T47D (cell line): Measurements from ENCODE around the gene EXOSC7.
"Not testable (repeated sequence)": the region's sequence is repeated elsewhere in the genome, so short reads cannot be mapped to it uniquely, and the experiment has no call there.

Source experiments
- DNase-seq, 2 experiments: peaks; one replicate each; pipeline versions ENCODE4 v3.0.0 to v3.0.0-alpha.2; 2011 to 2012; ENCODE audit warnings: low read depth in 1 of 2, low spot score in 1 of 2
- JUND ChIP-seq: IDR thresholded peaks from 2 replicates; pipeline ENCODE4 v1.6.1; 2012; ENCODE audit warnings: low read depth
- in situ Hi-C: cut with HindIII; loops from 2 replicates; pipeline ENCODE4 v1.10.0; 2016; ENCODE audit warnings: low sequenced_read_pairs, low pct_unique_long_range_greater_than_20kb

Gene EXOSC7

DNA sequence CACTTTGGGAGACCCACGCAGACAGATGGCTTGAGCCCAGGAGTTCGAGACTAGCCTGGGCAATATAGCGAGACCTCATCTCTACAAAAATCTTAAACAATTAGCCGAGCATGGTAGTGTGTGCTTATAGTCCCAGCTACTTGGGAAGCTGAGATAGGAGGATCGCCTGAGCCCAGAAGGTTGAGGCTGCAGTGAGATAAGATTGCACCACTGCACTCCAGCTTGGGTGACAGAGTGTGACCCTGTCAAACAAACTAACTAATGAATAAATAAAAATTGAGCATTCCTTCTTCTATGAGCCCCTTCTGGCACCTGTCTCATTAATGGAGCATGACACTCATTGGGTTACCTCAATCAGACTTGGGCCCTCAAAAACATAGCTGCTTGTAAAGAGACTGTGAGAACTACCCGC is 7.6 kb upstream of the EXOSC7 start:
- in situ Hi-C loops, result no loop called here
- no peak for TF ChIP-seq JUND
- no peak for DNase-seq

DNA sequence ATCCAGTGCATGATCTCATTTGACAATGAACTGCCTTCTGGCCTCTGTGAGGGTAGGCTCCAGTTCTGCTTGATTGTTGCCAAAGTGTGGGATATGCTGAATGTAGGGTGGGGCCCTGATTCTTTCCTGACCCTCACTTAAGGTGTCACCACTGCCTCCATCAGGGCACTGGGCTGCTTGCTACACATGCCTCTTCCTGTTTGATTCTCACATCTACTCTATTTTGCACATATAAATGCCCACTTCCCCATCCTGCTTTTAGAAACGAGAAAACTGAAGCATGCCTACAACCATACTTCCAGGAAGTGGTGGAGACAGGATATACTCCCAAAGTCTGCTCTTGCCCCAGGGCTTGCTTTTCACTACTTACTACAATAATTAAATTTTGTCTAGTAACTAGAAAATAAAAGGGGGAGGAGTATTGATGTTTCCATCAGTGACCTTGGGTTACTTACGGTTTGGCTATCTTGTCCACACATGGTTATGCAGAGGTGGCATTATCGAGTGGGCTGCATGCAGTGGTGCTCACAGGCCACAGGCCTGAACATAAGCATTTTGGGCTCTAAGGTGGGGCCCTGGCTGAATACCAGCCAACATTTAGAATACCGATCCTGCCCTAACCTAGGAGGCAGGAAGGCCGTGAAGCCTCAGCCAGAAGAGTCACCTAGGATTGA is 6.8 kb upstream of the EXOSC7 start:
- in situ Hi-C loops, result no loop called here
- DNase-seq, result no peak
- TF ChIP-seq JUND, result no peak

DNA sequence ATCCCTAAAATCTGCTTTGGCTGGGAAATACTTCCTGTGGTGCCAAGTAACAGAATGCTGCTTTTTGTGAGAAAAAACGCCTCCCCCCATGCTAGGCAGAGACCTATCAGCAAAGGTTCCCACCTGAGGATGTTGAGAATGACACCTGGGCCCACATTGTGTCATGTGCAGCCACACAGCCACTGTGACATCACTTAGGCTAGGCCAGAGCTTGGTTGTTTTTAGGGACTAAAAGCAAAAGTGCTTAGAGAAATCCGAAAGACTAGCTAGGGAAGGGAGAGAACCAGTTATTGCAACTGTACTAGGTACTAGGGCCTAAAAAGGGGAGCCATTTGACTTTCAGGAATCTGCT is 6.2 kb upstream of the EXOSC7 start:
- in situ Hi-C loops, result no loop called here
- no peak for TF ChIP-seq JUND

DNA sequence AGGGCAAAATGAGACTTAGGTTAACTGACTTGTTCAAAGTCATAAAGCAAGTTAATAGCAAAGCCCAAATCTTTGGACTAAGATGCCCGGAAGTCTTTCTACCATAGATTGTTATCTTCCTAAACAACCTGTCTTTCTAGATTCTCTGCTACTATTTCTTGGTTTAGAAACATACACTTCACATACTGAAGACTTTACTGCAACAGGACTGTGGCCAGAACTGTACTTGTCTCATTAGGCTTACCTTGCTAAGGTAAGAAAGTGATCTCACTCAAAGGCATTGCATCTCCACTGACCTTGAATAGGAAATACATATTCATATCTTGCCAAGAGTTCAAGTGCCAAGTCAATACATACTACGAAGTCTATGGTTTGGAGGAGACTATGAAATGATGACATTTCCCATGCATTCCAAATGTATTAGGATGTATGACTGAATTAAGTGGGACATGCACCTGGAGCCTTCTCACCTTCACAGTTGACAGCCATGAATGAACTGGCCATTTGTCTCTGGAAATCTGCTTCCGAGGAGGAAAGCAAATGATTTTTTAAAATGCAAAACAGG is 5.0 kb upstream of the EXOSC7 start:
- peak in 1 of 2 experiments; percentile 67 for DNase-seq
- TF ChIP-seq JUND, result no peak; the same call in 1 of the 2 replicates
- in situ Hi-C loops, result no loop called here

More for the DNA sequence above, 6.2 kb upstream of the EXOSC7 start:
- DNase-seq, result no peak

DNA sequence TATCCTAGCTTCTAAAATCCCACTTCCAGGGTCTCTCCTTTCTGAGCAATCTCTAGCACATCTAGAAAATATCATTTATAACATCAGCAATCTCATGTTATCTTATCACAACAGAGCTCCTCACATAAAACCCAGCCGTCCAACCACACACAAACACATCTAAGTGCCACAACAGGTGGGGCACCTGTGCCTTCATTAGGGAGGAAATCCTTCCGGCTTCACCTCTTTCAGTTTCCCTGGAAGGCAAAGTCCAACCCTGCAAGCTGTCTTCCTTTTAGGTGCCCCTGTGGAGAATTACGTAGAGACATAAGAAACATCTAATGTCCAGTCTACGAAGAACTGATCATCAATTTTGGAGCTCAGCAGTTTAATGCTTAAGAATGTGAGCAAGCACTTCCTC is 1.6 kb upstream of the EXOSC7 start:
- DNase-seq, result no peak
- in situ Hi-C loops, result no loop called here

DNA sequence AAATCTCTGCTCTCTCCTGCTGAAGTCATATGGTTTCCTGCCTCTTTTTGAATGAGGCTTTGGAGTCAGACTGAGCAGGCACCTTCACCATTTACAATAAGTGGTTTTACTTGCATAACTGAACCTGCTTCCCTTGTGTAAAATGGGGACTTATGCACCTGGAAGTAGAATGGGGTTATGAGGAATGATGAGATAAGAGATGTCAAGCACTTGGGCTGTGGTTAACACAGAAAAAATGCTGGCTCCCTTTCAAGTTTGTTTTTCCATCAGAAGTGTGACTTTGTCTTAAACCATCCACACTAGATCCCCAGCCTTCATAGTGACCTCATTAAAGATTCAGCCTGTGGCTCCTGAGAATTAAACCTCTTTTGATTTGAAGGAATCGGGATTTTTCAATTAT is 5.2 kb downstream of the EXOSC7 start:
- no peak for TF ChIP-seq JUND
- DNase-seq, result no peak
- in situ Hi-C loops, result no loop called here

More for the DNA sequence above, 1.6 kb upstream of the EXOSC7 start:
- TF ChIP-seq JUND, result no peak

DNA sequence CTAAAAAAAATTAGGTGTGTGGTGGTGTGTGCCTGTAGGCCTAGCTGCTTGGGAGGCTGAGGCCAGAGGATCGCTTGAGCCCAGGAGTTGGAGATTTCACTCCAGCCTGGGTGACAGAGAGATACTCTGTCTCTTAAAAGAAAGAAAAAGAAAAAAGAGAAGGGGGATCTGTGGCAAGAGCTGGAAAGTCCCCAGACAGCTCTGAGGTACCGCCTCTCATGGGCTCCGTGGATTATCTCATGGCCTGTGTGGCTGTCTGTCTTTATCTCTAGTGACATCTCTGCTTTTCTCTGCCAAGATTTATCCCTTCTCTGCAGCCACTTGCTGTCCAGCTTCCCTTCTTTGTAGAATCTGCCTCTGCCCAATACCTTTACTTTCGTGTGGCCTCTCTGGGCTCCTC is 5.7 kb downstream of the EXOSC7 start:
- in situ Hi-C loops, result no loop called here
- no peak for DNase-seq
- no peak for TF ChIP-seq JUND

DNA sequence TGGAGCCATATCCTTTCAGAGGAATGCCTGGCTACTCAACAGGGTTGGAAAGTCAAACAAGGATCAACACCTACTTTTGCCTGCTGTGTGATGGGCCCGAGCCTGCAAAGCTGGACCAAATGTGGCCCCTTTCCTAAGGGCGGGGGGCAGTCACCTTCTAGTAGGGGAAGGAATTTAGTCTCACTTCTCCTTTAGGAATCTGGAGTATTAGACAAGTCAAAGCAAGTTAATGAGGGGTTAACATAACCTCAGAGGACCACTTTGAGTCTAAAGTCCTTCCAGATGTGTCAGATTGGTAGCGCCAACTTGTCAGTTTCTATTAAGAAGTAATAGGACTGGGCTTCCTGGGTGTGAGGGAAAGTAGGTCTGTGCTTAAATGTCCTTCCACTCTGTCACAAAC is 6.8 kb downstream of the EXOSC7 start:
- TF ChIP-seq JUND, result no peak
- in situ Hi-C loops, result no loop called here
- DNase-seq, result no peak

DNA sequence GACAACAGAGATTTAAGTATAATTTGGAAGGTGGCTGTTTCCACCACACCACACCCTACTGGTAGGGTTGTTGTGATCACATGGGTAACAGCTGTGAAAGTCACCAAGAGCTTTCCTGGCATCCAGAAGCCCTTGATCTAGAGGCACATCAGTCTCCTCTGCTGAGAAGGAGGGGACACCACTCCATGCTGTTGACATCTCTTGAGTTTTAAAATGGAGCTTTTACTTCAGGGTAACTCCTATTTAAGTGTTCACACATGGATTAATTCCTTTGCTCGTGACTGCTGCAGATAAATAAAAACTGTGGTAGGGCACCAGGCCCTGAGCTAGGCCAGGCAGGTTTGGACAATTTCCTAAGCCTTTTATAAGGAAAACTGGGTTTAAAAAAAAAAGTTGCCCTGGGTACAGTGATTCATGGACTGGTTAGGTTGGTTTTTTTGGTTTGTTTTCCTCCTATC is 7.5 kb downstream of the EXOSC7 start:
- in situ Hi-C loops, result no loop called here
- no peak for DNase-seq
- TF ChIP-seq JUND, result no peak

DNA sequence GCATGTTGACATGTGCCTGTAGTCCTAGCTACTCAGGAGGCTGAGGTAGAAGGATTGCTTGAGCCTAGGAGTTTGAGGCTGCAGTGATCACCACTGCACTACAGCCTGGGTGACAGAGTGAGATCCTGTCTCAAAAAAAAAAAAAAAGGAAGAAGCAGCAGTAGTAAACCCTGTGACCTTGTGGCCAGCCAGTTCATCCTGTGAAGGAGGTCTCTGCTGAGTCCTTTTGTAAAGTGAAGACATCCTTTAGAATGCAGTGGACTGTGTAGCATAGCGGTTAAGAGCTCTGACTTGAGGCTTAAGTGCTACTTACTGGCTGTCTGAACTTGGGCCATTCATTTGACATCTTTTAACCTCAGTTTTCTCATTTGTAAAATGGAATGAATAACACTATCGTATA is 8.3 kb downstream of the EXOSC7 start:
- no peak for TF ChIP-seq JUND
- no peak for DNase-seq
- in situ Hi-C loops, result no loop called here

DNA sequence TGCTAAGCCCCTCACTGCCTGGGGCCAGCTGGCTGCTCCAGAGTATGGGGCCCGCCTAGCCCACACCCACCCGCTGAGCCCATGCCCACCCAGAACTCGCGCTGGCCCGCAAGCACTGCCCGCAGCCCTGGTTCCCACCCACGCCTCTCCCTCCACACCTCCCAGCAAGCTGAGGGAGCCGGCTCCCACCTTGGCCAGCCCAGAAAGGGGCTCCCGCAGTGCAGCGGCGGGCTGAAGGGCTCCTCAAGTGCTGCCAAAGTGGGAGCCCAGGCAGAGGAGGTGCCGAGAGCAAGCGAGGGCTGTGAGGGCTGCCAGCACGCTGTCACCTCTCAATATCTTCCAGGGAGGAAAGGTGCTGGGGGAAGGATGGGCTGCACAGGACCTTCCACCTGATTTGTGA is 10.3 kb downstream of the EXOSC7 start:
- DNase-seq, in situ Hi-C loops: not testable (repeated sequence)

DNA sequence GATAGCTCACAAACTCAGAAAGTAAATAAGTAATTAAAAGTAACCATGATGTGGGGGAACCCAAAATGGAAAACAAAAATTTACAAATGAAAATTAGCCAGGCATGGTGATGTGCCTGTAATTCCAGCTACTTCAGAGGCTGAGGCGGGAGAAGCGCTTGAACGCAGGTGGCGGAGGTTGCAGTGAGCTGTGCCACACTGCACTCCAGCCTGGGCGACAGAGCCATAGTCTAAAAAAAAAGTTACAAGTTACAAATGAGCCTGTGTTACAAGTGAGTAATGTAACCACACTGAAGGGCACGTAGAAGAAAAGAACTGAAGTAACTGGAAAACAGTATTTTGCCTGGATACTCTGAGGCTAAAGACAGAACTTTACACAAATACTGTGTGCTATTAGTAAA is 11.3 kb downstream of the EXOSC7 start:
- TF ChIP-seq JUND, result no peak
- in situ Hi-C loops, result no loop called here
- DNase-seq, result no peak

DNA sequence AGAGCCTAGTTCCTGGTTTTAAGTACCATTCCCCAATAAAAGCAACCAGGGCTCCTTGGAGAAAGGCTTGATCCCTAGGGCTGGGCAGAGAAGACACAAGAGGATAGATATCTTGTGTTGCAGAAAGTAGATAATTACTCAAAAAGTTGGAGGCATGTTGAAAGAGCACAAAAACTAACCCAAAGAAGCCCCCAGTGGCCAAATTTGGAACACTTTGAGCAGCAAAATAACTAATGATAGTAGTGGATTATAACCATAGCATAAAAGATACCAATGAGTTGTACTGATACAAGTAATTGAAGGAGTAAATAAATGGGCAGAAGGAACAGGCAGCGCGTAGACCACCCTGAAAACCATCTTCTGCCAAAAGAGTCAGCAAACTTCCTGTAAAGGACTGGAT is 12.0 kb downstream of the EXOSC7 start:
- TF ChIP-seq JUND, result no peak
- in situ Hi-C loops, result no loop called here
- no peak for DNase-seq

DNA sequence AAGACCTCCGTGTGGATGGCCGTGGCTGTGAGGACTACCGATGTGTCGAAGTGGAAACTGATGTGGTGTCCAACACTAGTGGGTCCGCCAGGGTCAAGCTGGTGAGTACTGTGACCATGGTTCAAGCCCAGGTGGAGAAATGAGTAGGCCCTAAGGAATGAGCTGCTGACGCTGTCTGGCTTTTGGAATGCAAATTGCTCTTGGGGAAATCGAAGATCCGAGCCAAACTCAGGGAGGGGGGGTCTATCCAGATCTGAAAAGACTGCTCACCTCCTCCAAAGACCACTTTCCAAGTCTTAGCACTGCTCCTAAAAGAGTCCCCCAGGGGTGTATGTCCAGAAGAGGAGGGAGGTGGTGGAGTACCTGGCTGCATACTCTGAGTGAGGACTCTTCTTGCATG is 13.1 kb downstream of the EXOSC7 start:
- TF ChIP-seq JUND, result no peak
- no peak for DNase-seq
- in situ Hi-C loops, result no loop called here
